Trophoblast cell (in vitro differentiated cells and primary cell): Measurements from ENCODE around the gene PRM2.

Experiments
- DNase-seq, 2 donors: peaks; one replicate each; pipeline ENCODE4 v3.0.0-alpha.2; 2016
- H2AFZ ChIP-seq: 2 replicates; pipeline ENCODE4 v1.6.1; 2013; ENCODE audit warnings: low read length, moderate library complexity, mild to moderate bottlenecking; ENCODE audit not compliant: insufficient read depth, poor library complexity
- H2AK5ac ChIP-seq: 2 replicates; pipeline ENCODE4 v1.6.1; 2013; ENCODE audit warnings: mild to moderate bottlenecking, low read length
- H2BK120ac ChIP-seq: 2 replicates; pipeline ENCODE4 v1.6.1; 2013; ENCODE audit warnings: low read length, mild to moderate bottlenecking, moderate library complexity; ENCODE audit not compliant: insufficient read depth, poor library complexity
- H2BK12ac ChIP-seq: 2 replicates; pipeline ENCODE4 v1.6.1; 2013; ENCODE audit warnings: mild to moderate bottlenecking, low read length, moderate library complexity
- H2BK5ac ChIP-seq: 2 replicates; pipeline ENCODE4 v1.6.1; 2013; ENCODE audit warnings: low read length, low read depth, moderate library complexity, mild to moderate bottlenecking; ENCODE audit not compliant: poor library complexity
- H3K14ac ChIP-seq: 2 replicates; pipeline ENCODE4 v1.6.1; 2013; ENCODE audit warnings: mild to moderate bottlenecking, low read length
- H3K18ac ChIP-seq: 2 replicates; pipeline ENCODE4 v1.6.1; 2013; ENCODE audit warnings: mild to moderate bottlenecking, low read length
- H3K23ac ChIP-seq: 2 replicates; pipeline ENCODE4 v1.6.1; 2013; ENCODE audit warnings: low read length
- H3K27ac ChIP-seq: 2 replicates; pipeline ENCODE4 v1.5.1; 2013; ENCODE audit warnings: low read depth, mild to moderate bottlenecking, inconsistent platforms, low read length, moderate library complexity
- H3K27me3 ChIP-seq: 2 replicates; pipeline ENCODE4 v1.6.1; 2013; ENCODE audit warnings: inconsistent platforms, mild to moderate bottlenecking, low read length, moderate library complexity; ENCODE audit not compliant: insufficient read depth
- H3K36me3 ChIP-seq, 2 experiments: 1 replicate in 1 of 2; 2 replicates in 1 of 2; pipeline ENCODE4 v1.6.1; 2013; ENCODE audit warnings: low read length in 2 of 2, mild to moderate bottlenecking in 2 of 2, moderate library complexity in 1 of 2; ENCODE audit not compliant: insufficient read depth in 2 of 2, control insufficient read depth in 1 of 2
- H3K4ac ChIP-seq: 2 replicates; pipeline ENCODE4 v1.6.1; 2013; ENCODE audit warnings: low read depth, mild to moderate bottlenecking, low read length, moderate library complexity
- H3K4me1 ChIP-seq, 2 experiments: 1 replicate in 1 of 2; 2 replicates in 1 of 2; pipeline ENCODE4 v1.6.1; 2013; ENCODE audit warnings: low read length in 2 of 2, mild to moderate bottlenecking in 2 of 2, moderate library complexity in 1 of 2; ENCODE audit not compliant: insufficient read depth in 2 of 2, control insufficient read depth in 1 of 2
- H3K4me2 ChIP-seq: 2 replicates; pipeline ENCODE4 v1.6.1; 2013; ENCODE audit warnings: inconsistent platforms, mild to moderate bottlenecking, low read length, moderate library complexity
- H3K4me3 ChIP-seq: 2 replicates; pipeline ENCODE4 v1.5.1; 2013; ENCODE audit warnings: mild to moderate bottlenecking, low read depth, low read length, inconsistent platforms
- H3K79me1 ChIP-seq: one replicate; pipeline ENCODE4 v1.6.1; 2013; ENCODE audit warnings: low read length
- H3K79me2 ChIP-seq: 2 replicates; pipeline ENCODE4 v1.6.1; 2013; ENCODE audit warnings: low read length, mild to moderate bottlenecking; ENCODE audit not compliant: control insufficient read depth, insufficient read depth, poor library complexity
- H3K9ac ChIP-seq: 2 replicates; pipeline ENCODE4 v1.6.1; 2013; ENCODE audit warnings: mild to moderate bottlenecking, low read length
- H3K9me3 ChIP-seq: 2 replicates; pipeline ENCODE4 v1.6.1; 2013; ENCODE audit warnings: low read depth, mild to moderate bottlenecking, control low read depth, inconsistent platforms, low read length; ENCODE audit not compliant: insufficient read depth
- H4K12ac ChIP-seq: 2 replicates; pipeline ENCODE4 v1.6.1; 2013; ENCODE audit warnings: low read depth, mild to moderate bottlenecking, low read length, moderate library complexity
- H4K8ac ChIP-seq: 2 replicates; pipeline ENCODE4 v1.6.1; 2013; ENCODE audit warnings: low read depth, mild to moderate bottlenecking, low read length, moderate library complexity
- H4K91ac ChIP-seq: one replicate; pipeline ENCODE4 v1.6.1; 2013; ENCODE audit warnings: low read depth, mild to moderate bottlenecking, low read length, moderate library complexity
- WGBS: extraction: QIAGEN DNeasy Blood & Tissue Kit; methylation state at CpG from one replicate; pipeline ENCODE4 v1.1.7; 2013; ENCODE audit warnings: missing lambda C conversion rate; ENCODE audit not compliant: insufficient read length, insufficient coverage; ENCODE audit errors: extremely low coverage; 5-methylcytosine and 5-hydroxymethylcytosine counted together

PRM2 gene

GRCh38 chr16:11296706-11297491 is 20.6 kb upstream of the PRM2 start:
- Histone ChIP-seq H2BK12ac (no peak overlapping the region), H3K27me3 (no peaks in the 10 kb centered on the region), H3K4me2 (no peak overlapping the region), H3K4me1 (peaks cover 3 to 16% of the 10 kb centered on the region in 2 experiments), H4K91ac (no peak overlapping the region), H3K4ac (no peak overlapping the region), H3K23ac (no peak overlapping the region), H2BK5ac (no peak overlapping the region), H2AFZ (no peak overlapping the region), H3K27ac (no peak overlapping the region), H3K18ac (no peak overlapping the region), H3K36me3 (no peaks in the 10 kb centered on the region), H3K79me2 (no peaks in the 10 kb centered on the region), H3K79me1 (peaks cover 2% of the 10 kb centered on the region), H3K9me3 (no peaks in the 10 kb centered on the region), H2BK120ac (no peak overlapping the region), H3K4me3 (no peak overlapping the region), H4K8ac (no peak overlapping the region), H2AK5ac (no peak overlapping the region), H4K12ac (no peak overlapping the region), H3K14ac (no peak overlapping the region), H3K9ac (no peak overlapping the region)
- WGBS = no CpG with 5 or more reads among the region's 10 CpGs
- no peak for DNase-seq

GRCh38 chr16:11296351-11296705 is 20.0 kb upstream of the PRM2 start:
- no CpG with 5 or more reads among the region's 3 CpGs for WGBS

GRCh38 chr16:11295672-11296071 is 19.4 kb upstream of the PRM2 start:
- H3K36me3 ChIP-seq = no peaks in the 10 kb centered on the region
- no peaks in the 10 kb centered on the region for H3K27me3 ChIP-seq
- no peaks in the 10 kb centered on the region for H3K79me2 ChIP-seq
- no peak overlapping the region for H3K9ac ChIP-seq
- H2AFZ ChIP-seq = no peak overlapping the region
- no peak overlapping the region for H3K4me3 ChIP-seq
- no peak overlapping the region for H4K8ac ChIP-seq
- H3K4ac ChIP-seq = no peak overlapping the region
- H3K23ac ChIP-seq = no peak overlapping the region
- H2BK120ac ChIP-seq = no peak overlapping the region
- H3K27ac ChIP-seq = no peak overlapping the region
- no peak overlapping the region for H2AK5ac ChIP-seq
- WGBS = no CpG with 5 or more reads among the region's 4 CpGs
- no peak for DNase-seq
- peaks cover 11 to 23% of the 10 kb centered on the region in 2 experiments for H3K4me1 ChIP-seq
- no peaks in the 10 kb centered on the region for H3K9me3 ChIP-seq
- H3K18ac ChIP-seq = no peak overlapping the region
- no peak overlapping the region for H2BK12ac ChIP-seq
- peaks cover 5% of the 10 kb centered on the region for H3K79me1 ChIP-seq
- H4K12ac ChIP-seq = no peak overlapping the region
- H3K14ac ChIP-seq = no peak overlapping the region
- no peak overlapping the region for H4K91ac ChIP-seq
- no peak overlapping the region for H2BK5ac ChIP-seq
- H3K4me2 ChIP-seq = no peak overlapping the region

More at GRCh38 chr16:11296351-11296705, 20.0 kb upstream of the PRM2 start:
- Histone ChIP-seq H2BK12ac (peak overlapping the region; percentile 58), H3K4ac (no peak overlapping the region), H3K9me3 (no peaks in the 10 kb centered on the region), H3K36me3 (no peaks in the 10 kb centered on the region), H2AK5ac (no peak overlapping the region), H3K79me2 (no peaks in the 10 kb centered on the region), H3K27me3 (no peaks in the 10 kb centered on the region), H4K12ac (no peak overlapping the region), H3K18ac (no peak overlapping the region), H3K14ac (no peak overlapping the region), H3K4me1 (peaks cover 8 to 20% of the 10 kb centered on the region in 2 experiments), H4K8ac (peak overlapping the region; percentile 40), H2BK5ac (peak overlapping the region; percentile 29), H3K23ac (no peak overlapping the region), H3K4me2 (no peak overlapping the region), H3K79me1 (peaks cover 5% of the 10 kb centered on the region), H2BK120ac (peak overlapping the region; percentile 49), H3K9ac (no peak overlapping the region), H3K27ac (no peak overlapping the region), H4K91ac (peak overlapping the region; percentile 36), H3K4me3 (no peak overlapping the region), H2AFZ (no peak overlapping the region)
- DNase-seq = no peak

DNA sequence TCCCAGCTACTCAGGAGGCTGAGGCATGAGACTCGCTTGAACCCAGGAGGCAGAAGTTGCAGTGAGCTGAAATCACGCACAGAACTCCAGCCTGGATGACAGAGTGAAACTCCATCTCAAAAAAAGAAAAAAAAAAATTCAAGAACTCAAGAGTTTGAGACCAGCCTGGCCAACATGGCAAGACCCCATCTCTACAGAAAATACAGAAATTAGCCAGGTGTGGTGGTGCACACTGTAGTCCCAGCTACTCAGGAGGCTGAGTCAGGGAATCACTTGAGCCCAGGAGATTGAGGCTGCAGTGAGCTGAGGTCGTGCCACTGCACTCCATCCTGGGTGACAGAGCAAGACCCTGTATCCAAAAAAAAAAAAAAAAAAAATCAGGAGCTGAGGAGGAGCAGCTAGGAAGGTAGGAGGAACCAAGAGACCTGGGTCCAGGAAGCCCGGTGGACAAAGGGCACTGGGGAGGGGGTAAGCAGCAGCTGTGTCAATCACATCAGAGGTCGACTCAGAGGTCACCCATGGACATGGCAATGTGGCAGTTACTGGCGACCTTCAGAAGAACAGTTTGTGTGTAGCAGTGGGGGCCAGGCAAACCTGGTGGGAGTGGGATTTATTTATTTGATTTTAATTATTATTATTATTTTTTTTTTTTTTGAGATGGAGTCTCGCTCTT is 15.9 kb upstream of the PRM2 start:
- Histone ChIP-seq H3K4me3 (no peak overlapping the region), H2AK5ac (no peak overlapping the region), H4K12ac (no peak overlapping the region), H3K9me3 (no peaks in the 10 kb centered on the region), H3K27ac (no peak overlapping the region), H2BK120ac (no peak overlapping the region), H3K36me3 (no peaks in the 10 kb centered on the region), H3K18ac (no peak overlapping the region), H3K14ac (no peak overlapping the region), H3K79me1 (peaks cover 5% of the 10 kb centered on the region), H3K9ac (no peak overlapping the region), H3K4me1 (peaks cover 11 to 20% of the 10 kb centered on the region in 2 experiments), H3K79me2 (no peaks in the 10 kb centered on the region), H2BK5ac (no peak overlapping the region), H2BK12ac (no peak overlapping the region), H3K4ac (no peak overlapping the region), H2AFZ (no peak overlapping the region), H3K4me2 (no peak overlapping the region), H4K91ac (no peak overlapping the region), H3K23ac (no peak overlapping the region), H3K27me3 (no peaks in the 10 kb centered on the region), H4K8ac (no peak overlapping the region)
- no CpG with 5 or more reads among the region's 7 CpGs for WGBS
- DNase-seq = no peak
